ENCODE measurements around the gene MTA3. TPM values are rescaled to one million over a fixed set of nuclear protein-coding genes. Genes with fewer than 3 reads are reported as not detected.

The MTA3 gene
- polyA plus RNA-seq, 1 donor from 2014 or later = 11.2 TPM

DNA sequence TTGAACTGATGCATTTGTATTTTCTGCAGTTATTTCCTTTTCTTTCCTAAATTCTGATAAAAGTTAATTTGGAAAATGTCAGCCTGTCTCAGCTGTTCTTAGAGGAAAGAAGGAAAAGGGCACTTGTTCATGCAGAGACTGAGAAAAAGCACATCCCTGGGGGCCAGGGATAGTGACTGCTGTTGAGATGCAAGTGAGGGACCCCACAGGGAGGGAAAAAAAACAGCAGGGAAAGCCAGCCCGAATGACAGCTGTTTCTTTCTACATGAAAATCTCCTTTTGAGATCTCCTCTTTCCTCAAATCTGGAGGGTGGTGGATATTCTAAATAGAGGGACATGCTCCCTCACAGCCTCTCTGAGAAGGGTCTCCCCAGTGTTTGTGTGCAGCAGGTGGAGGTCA lies 14.0 kb upstream of the MTA3 start:
- Histone ChIP-seq H4K20me1 (ENCODE audit: insufficient read depth) (no peaks in the 10 kb centered on the region), H3K9ac (ENCODE audit: low read length) (no peak overlapping the region), H3K27me3 (ENCODE audit: insufficient read depth, low read depth, low read length) (no peaks in the 10 kb centered on the region), H3K9me2 (ENCODE audit: insufficient read depth, low read length) (no peaks in the 10 kb centered on the region), H3K4me2 (ENCODE audit: low read length) (no peak overlapping the region), H3K4me3 (ENCODE audit: low read length) (no peak overlapping the region), H3K9me3 (ENCODE audit: low read length) (no peaks in the 10 kb centered on the region), H3F3A (ENCODE audit: insufficient read depth, low read length, poor library complexity, severe bottlenecking) (no peaks in the 10 kb centered on the region), H3K27ac (ENCODE audit: low read length) (no peak overlapping the region), H2AFZ (ENCODE audit: low read depth, low read length) (no peak overlapping the region), H3K79me2 (replicated peaks; ENCODE audit: insufficient read depth, low read length) (no peaks in the 10 kb centered on the region), H3K36me3 (ENCODE audit: insufficient read depth, low read length) (no peaks in the 10 kb centered on the region)
- no peak for TF ChIP-seq SMC3 (conservative IDR thresholded peaks at IDR 0.05; ENCODE audit: poor library complexity)
- TF ChIP-seq EP300 (conservative IDR thresholded peaks at IDR 0.05; ENCODE audit: poor library complexity, severe bottlenecking) = no peak
- no peak for TF ChIP-seq RAD21 (conservative IDR thresholded peaks at IDR 0.05)
- no peak for TF ChIP-seq POLR2AphosphoS5 (IDR thresholded peaks at IDR 0.05)
- TF ChIP-seq MXI1 (conservative IDR thresholded peaks at IDR 0.05; ENCODE audit: poor library complexity, severe bottlenecking) = no peak
- no peak for TF ChIP-seq EZH2 (IDR thresholded peaks at IDR 0.05; ENCODE audit: borderline replicate concordance, insufficient read depth, low read length, poor library complexity, severe bottlenecking)

DNA sequence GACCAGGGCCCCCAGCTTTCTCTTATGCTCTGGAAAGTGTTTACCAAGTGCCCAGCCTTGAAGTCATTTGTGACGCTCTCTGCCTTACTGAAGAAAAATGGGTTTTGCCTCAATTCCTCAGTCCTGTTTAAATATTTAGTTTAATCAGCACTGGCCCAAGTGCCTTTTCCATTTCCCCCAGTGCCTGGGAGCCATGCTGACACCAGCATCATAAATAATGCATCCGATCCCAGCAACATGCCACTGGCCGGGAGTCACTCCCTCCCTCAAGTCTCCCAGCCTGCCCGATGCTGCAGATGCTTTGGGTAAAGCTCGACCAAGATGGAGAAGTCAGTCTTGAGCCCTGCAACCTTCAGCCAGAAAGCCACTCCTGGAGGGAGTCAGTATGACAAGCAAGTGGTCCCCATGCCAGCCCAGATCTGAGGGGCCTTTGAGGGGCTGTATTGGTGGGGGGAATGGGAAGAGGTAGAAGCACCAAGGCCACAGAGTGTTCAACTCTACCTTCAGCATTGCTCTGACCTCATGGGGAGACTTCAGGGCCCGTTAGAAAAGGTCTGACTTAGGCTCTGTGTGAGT lies 12.0 kb upstream of the MTA3 start:
- no peak overlapping the region for H3K9ac ChIP-seq (ENCODE audit: low read length)
- no peaks in the 10 kb centered on the region for H3K9me2 ChIP-seq (ENCODE audit: insufficient read depth, low read length)
- H3K36me3 ChIP-seq (ENCODE audit: insufficient read depth, low read length) = no peaks in the 10 kb centered on the region
- H3K4me3 ChIP-seq (ENCODE audit: low read length) = no peak overlapping the region
- H3K9me3 ChIP-seq (ENCODE audit: low read length) = no peaks in the 10 kb centered on the region
- no peaks in the 10 kb centered on the region for H4K20me1 ChIP-seq (ENCODE audit: insufficient read depth)
- no peaks in the 10 kb centered on the region for H3F3A ChIP-seq (ENCODE audit: insufficient read depth, low read length, poor library complexity, severe bottlenecking)
- H3K27me3 ChIP-seq (ENCODE audit: insufficient read depth, low read depth, low read length) = no peaks in the 10 kb centered on the region
- no peak overlapping the region for H3K27ac ChIP-seq (ENCODE audit: low read length)
- no peak for TF ChIP-seq SMC3 (conservative IDR thresholded peaks at IDR 0.05; ENCODE audit: poor library complexity)
- no peak for TF ChIP-seq RAD21 (conservative IDR thresholded peaks at IDR 0.05)
- TF ChIP-seq MXI1 (conservative IDR thresholded peaks at IDR 0.05; ENCODE audit: poor library complexity, severe bottlenecking) = no peak
- no peak overlapping the region for H2AFZ ChIP-seq (ENCODE audit: low read depth, low read length)
- no peak overlapping the region for H3K4me2 ChIP-seq (ENCODE audit: low read length)
- no peaks in the 10 kb centered on the region for H3K79me2 ChIP-seq (replicated peaks; ENCODE audit: insufficient read depth, low read length)

DNA sequence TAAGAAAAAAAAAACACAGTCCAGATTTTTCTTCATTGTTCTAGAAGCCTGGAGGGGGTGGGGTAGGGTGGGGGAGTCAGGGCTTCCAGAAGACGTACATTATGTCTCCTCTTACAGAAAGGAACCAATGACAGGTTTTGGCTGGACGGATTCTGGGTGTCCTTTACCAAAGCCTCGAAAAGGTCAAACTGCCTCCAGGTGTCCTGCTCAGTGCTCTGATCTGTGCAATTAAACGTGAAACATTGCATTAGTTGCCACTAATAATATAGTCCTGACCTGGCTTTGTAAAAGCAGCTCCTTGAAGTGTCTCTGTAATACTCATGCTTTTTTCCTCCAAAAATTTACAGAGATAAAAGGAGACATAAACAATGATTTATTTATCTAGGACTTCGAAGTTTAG lies 11.1 kb upstream of the MTA3 start:
- Histone ChIP-seq H3K36me3 (ENCODE audit: insufficient read depth, low read length) (no peaks in the 10 kb centered on the region), H3K4me3 (ENCODE audit: low read length) (no peak overlapping the region), H2AFZ (ENCODE audit: low read depth, low read length) (no peak overlapping the region), H3K9ac (ENCODE audit: low read length) (no peak overlapping the region), H3K27me3 (ENCODE audit: insufficient read depth, low read depth, low read length) (no peaks in the 10 kb centered on the region), H3K79me2 (replicated peaks; ENCODE audit: insufficient read depth, low read length) (no peaks in the 10 kb centered on the region), H3K4me2 (ENCODE audit: low read length) (no peak overlapping the region), H4K20me1 (ENCODE audit: insufficient read depth) (no peaks in the 10 kb centered on the region), H3F3A (ENCODE audit: insufficient read depth, low read length, poor library complexity, severe bottlenecking) (no peaks in the 10 kb centered on the region), H3K9me3 (ENCODE audit: low read length) (no peaks in the 10 kb centered on the region), H3K27ac (ENCODE audit: low read length) (no peak overlapping the region), H3K9me2 (ENCODE audit: insufficient read depth, low read length) (no peaks in the 10 kb centered on the region)
- TF ChIP-seq TAF1 (IDR thresholded peaks at IDR 0.05; ENCODE audit: low read depth) = no peak
- TF ChIP-seq, protein P1, sequence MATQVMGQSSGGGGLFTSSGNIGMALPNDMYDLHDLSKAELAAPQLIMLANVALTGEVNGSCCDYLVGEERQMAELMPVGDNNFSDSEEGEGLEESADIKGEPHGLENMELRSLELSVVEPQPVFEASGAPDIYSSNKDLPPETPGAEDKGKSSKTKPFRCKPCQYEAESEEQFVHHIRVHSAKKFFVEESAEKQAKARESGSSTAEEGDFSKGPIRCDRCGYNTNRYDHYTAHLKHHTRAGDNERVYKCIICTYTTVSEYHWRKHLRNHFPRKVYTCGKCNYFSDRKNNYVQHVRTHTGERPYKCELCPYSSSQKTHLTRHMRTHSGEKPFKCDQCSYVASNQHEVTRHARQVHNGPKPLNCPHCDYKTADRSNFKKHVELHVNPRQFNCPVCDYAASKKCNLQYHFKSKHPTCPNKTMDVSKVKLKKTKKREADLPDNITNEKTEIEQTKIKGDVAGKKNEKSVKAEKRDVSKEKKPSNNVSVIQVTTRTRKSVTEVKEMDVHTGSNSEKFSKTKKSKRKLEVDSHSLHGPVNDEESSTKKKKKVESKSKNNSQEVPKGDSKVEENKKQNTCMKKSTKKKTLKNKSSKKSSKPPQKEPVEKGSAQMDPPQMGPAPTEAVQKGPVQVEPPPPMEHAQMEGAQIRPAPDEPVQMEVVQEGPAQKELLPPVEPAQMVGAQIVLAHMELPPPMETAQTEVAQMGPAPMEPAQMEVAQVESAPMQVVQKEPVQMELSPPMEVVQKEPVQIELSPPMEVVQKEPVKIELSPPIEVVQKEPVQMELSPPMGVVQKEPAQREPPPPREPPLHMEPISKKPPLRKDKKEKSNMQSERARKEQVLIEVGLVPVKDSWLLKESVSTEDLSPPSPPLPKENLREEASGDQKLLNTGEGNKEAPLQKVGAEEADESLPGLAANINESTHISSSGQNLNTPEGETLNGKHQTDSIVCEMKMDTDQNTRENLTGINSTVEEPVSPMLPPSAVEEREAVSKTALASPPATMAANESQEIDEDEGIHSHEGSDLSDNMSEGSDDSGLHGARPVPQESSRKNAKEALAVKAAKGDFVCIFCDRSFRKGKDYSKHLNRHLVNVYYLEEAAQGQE (IDR thresholded peaks at IDR 0.05; ENCODE audit: borderline replicate concordance) = no peak
- TF ChIP-seq POLR2AphosphoS5 (IDR thresholded peaks at IDR 0.05) = no peak
- TF ChIP-seq, protein P2, sequence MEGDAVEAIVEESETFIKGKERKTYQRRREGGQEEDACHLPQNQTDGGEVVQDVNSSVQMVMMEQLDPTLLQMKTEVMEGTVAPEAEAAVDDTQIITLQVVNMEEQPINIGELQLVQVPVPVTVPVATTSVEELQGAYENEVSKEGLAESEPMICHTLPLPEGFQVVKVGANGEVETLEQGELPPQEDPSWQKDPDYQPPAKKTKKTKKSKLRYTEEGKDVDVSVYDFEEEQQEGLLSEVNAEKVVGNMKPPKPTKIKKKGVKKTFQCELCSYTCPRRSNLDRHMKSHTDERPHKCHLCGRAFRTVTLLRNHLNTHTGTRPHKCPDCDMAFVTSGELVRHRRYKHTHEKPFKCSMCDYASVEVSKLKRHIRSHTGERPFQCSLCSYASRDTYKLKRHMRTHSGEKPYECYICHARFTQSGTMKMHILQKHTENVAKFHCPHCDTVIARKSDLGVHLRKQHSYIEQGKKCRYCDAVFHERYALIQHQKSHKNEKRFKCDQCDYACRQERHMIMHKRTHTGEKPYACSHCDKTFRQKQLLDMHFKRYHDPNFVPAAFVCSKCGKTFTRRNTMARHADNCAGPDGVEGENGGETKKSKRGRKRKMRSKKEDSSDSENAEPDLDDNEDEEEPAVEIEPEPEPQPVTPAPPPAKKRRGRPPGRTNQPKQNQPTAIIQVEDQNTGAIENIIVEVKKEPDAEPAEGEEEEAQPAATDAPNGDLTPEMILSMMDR (IDR thresholded peaks at IDR 0.05; ENCODE audit: poor library complexity, severe bottlenecking) = no peak
- TF ChIP-seq EZH2 (IDR thresholded peaks at IDR 0.05; ENCODE audit: borderline replicate concordance, insufficient read depth, low read length, poor library complexity, severe bottlenecking) = no peak
- no peak for TF ChIP-seq MXI1 (conservative IDR thresholded peaks at IDR 0.05; ENCODE audit: poor library complexity, severe bottlenecking)
- no peak for TF ChIP-seq SMC3 (conservative IDR thresholded peaks at IDR 0.05; ENCODE audit: poor library complexity)
- no peak for TF ChIP-seq RAD21 (conservative IDR thresholded peaks at IDR 0.05)
- no peak for TF ChIP-seq EP300 (conservative IDR thresholded peaks at IDR 0.05; ENCODE audit: poor library complexity, severe bottlenecking)

Measured in neural cell (in vitro differentiated cells).